Neural cell (in vitro differentiated cells): Measurements from ENCODE around the gene PAOX. TPM values are rescaled to one million over a fixed set of nuclear protein-coding genes. Genes with fewer than 3 reads are reported as not detected.

ENCODE experiments used
- polyA plus RNA-seq: library from polyadenylated mRNA; depleted of rRNA; stranded (reverse); fragments of >200 nt; gene quantifications from 2 replicates; pipeline ENCODE4 v1.2.3, GENCODE V29; 2014
- small RNA-seq, 3 experiments: library from RNA; depleted of rRNA; stranded (forward); fragments of <200 nt; gene quantifications; one replicate each; pipeline ENCODE3, GENCODE V24; 2012

Gene PAOX
- polyA plus RNA-seq, 1 donor from 2014 or later = 3.0 TPM

Small RNA genes within 50 kb of the gene (small RNA-seq; reads per million reads assigned to genes)
- gene AL360181.4 = 0 reads per million in 3 experiments
- gene BANF1P2 = 0 reads per million in 3 experiments
- gene MIR3944 = 0 to 0.10 (median 0) reads per million in 3 experiments

Other genes with a start within 250 kb of the PAOX start
- gene KNDC1, start 219.0 kb upstream of the PAOX start, polyA plus RNA-seq = 4.3 and 11.8 TPM in 2 replicates
- gene UTF1, start 149.0 kb upstream of the PAOX start, polyA plus RNA-seq = not detected in 2 replicates
- gene VENTX, start 141.4 kb upstream of the PAOX start, polyA plus RNA-seq = not detected in 2 replicates
- 6.4 and 7.2 TPM in 2 replicates for gene ADAM8, start 102.4 kb upstream of the PAOX start, polyA plus RNA-seq
- 34.5 and 63.1 TPM in 2 replicates for gene TUBGCP2, start 70.4 kb upstream of the PAOX start, polyA plus RNA-seq
- gene ZNF511, start 70.3 kb upstream of the PAOX start, polyA plus RNA-seq = 16.8 and 17.6 TPM in 2 replicates
- 3.7 and 6.8 TPM in 2 replicates for gene CALY, start 42.4 kb upstream of the PAOX start, polyA plus RNA-seq
- gene PRAP1, start 31.9 kb upstream of the PAOX start, polyA plus RNA-seq = not detected in 2 replicates
- gene FUOM, start 21.2 kb upstream of the PAOX start, polyA plus RNA-seq = not detected in 2 replicates
- 122 and 127 TPM in 2 replicates for gene ECHS1, start 5.9 kb upstream of the PAOX start, polyA plus RNA-seq
- gene MTG1, start 14.9 kb downstream of the PAOX start, polyA plus RNA-seq = 49.7 and 52.3 TPM in 2 replicates
- 0.28 and 1.1 TPM in 2 replicates for gene SPRN, start 45.4 kb downstream of the PAOX start, polyA plus RNA-seq
- gene SCART1, start 74.7 kb downstream of the PAOX start, polyA plus RNA-seq = 4.3 and 6.1 TPM in 2 replicates
- gene CYP2E1, start 148.1 kb downstream of the PAOX start, polyA plus RNA-seq = 1.7 and 4.0 TPM in 2 replicates
- not detected in 2 replicates for gene SYCE1, start 186.3 kb downstream of the PAOX start, polyA plus RNA-seq
- gene FRG2B, start 247.5 kb downstream of the PAOX start, polyA plus RNA-seq = not detected in 2 replicates